GM10847 (cell line): ENCODE measurements around the gene FAM149B1.

Source experiments
- POLR2A ChIP-seq: IDR thresholded peaks from 2 replicates; pipeline ENCODE4 v1.6.1; 2011; ENCODE audit not compliant: insufficient read length; ENCODE audit errors: extremely low read depth

The FAM149B1 gene

DNA sequence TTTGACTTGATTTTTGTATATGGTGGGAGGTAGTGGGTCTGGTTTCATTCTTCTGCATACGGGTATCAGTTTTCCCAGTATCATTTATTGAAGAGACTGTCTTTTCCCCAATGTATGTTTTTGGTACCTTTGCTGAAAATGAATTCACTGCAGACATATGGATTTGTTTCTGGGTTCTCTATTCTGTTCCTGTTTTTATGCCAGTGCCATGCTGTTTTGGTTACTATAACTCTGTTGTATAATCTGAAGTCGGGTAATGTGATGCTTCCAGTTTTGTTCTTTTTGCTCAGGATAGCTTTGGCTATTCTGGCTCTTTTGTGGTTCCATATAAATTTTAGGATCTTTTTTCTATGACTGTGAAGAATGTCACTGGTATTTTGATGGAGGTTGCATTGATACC is 947 bp upstream of the FAM149B1 start:
- no peak for TF ChIP-seq POLR2A

DNA sequence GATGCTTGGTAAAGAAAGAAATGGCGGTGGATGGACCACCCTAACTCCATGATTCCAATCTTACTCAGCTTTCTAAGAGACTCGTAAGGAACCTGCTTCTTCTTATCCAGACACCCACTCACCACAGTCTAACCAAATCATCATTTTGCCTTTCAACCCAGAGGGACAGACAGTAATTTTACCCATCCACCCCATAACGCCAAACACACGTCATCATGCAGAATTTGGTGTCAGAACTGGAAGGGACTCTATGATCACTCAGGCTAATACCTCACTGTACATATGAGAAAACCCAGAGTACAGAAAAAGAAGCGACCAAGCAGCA is 499 bp upstream of the FAM149B1 start:
- no peak for TF ChIP-seq POLR2A

DNA sequence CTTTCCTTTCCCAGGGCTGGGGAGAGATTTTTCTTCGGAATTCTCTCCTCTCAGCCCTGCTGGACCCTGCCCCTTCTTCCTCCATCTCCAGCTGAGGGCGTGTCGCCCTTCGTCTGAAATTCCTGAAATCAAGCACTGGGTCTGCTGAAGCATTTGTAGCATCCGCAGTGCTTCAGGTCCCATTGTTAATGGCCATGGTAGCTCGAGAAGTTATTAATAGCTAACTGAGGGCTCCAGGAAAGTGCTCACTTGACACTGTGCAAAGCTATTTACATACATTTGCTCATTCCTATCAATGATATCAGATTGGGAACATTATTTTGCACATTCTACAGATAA is 515 bp downstream of the FAM149B1 start:
- TF ChIP-seq POLR2A, result no peak

DNA sequence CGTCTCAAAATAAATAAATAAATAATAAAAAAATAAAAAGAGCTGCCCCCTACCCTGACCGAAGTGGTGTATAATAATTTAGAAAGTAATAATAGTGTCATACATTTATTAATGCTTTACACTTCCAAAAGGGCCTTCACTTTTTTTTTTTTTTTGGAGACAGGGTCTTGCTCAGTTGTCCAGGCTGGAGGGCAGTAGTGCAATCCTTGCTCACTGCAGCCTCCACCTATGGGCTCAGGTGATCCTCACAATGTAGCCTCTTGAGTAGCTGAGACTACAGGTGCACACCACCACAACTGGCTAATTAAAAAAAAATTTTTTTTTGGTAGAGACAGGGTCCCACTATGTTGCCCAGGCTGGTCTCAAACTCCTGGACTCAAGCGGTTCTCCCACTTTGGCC is 1.4 kb downstream of the FAM149B1 start:
- TF ChIP-seq POLR2A, result no peak

DNA sequence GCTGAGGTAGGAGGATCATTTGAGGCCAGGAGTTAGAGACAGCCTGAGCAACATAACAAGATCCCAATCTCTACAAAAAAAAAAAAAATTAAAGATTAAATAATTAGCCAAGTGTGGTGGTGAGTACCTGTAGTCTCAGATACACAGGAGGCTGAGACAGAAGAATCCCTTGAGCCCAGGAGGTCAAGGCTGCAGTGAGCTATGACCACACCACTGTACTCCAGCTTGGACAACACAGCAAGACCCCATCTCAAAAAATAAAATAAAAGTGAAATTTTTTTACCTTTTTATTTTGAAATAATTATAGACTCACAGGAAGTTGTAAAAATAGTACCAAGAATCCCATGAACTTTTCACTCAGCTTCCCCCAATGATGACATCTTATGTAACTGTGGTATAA is 4.9 kb downstream of the FAM149B1 start:
- no peak for TF ChIP-seq POLR2A

DNA sequence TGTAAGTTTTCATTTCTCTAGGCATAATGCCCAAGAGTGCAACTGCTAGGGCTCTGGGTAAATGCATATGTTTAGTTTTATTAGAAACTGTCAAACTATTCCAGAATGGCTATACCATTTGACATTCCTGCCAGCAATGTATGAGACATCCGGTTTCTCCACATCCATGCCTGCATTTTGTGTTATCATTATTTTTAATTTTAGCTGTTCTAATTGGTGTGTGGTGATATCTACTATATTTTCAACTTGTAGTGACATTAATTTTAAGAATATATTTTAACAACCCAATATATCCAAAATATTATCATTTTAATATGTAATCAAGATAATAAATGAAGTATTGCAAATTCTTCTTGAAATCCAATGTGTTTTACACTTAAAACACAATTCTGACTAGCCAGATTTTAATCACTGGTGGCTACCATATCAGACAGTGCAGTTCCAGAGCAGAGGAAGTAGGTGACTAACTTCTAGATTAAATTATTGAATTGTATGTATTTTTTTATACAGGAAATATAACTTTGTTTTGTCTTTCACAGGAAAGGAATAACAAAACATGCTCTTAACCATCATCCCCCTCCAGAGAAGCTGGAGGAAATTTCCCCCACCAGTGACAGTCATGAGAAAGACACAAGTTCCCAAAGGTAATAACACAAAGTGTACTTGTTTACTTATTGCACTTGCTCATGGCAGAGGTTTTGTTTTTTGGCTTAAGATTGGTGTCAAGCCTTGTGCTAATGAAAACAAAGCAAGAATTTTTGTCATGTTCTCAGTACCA is 6.4 kb downstream of the FAM149B1 start:
- TF ChIP-seq POLR2A, result no peak

DNA sequence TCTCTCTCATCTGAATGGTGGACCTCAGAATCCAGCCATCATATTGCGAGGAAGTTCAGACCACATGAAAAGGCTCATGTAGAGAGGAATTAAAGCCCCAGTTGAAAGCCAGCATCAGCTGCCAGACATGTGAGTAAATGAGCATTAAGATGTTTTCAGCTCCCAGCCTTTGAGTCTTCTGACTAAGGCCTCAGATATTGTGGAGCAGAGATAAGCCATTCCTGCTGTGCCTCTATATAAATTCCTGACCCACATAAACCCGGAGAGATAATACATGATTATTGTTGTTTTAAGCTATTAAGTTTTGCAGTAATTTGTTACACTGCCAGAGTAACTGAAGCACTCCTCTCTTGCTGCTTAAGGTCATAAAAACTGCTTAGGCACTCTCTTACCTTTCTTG is 14.6 kb downstream of the FAM149B1 start:
- TF ChIP-seq POLR2A, result no peak

DNA sequence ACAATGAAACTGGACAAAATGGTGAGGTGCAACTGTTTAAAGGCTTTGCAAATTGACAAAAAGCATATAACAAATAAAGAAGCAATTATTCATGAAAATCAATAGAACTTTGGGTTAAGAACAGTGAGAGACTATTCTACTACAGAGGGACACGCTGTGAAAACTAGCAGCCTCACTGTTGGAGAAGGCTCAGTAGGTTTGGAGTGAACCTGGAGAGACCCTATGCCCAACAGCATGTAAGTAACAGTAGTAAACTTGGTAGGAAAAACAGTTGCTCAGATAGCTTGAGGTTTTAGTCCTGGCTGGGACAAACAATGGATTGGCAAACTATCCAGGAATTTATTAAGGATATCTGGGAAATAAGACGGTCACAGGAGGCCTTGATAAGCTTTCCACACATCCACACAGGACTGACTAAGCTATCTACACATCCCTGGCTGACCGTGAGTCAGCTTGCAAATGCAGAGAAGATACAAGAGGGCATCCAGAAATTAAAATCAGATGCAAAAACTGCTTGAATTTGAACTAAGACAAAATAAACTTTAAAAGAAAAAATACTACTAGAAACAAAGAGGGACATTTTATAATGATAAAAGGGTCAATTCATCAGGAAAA is 15.9 kb downstream of the FAM149B1 start:
- TF ChIP-seq POLR2A, result no peak

DNA sequence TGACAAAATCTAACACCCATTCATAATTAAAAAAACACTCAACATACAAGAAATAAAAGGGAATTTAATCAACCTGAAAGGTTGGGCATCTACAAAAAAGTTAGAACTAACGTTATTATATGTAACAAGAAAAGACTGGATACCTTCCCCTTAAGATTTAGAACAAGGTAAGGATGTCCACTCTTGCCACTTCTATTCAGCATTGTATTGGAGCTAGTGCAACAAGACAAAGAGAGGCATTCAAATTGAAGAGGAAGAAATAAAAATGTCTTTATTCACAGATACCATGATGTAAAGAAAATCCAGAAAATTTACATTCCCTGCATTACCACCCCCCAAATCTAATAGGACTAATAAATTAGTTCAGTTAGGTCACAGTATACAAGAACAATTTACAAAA is 18.3 kb downstream of the FAM149B1 start:
- no peak for TF ChIP-seq POLR2A

DNA sequence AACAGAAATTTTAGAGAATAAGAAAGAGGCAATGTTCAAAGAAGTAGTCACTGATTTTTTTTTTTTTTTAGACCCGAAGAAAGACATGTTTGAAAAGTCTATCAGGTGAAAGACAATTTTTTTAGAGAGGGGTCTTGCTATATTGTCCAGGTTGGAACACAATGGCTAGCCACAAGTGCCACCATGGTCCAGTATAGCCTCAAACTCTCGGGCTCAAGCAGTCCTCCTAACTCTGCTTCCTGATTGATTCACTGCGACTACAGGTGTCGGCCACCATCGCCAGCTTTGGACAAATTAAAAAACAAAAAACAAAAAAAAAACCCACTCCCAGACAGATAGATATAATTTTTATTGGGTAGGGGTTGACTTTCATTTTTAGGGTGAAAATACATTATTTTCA is 22.3 kb downstream of the FAM149B1 start:
- no peak for TF ChIP-seq POLR2A

DNA sequence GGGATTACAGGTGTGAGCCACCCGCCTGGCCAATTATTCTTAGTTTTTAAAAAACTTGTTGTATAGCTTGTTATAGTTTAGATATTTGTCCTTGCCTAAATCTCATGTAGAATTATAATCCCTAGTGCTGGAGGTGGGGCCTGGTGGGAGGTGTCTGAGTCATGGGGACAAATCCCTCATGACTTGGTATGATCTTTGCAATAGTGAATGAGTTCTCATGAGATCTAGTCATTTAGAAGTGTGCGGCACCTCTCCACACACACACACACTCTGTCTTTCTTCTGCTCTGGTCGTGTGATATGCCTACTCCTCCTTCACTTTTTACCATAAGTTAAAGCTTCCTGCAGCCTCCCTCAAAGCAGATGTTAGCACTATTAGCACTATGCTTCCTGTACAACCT is 37.2 kb downstream of the FAM149B1 start:
- TF ChIP-seq POLR2A, result no peak

DNA sequence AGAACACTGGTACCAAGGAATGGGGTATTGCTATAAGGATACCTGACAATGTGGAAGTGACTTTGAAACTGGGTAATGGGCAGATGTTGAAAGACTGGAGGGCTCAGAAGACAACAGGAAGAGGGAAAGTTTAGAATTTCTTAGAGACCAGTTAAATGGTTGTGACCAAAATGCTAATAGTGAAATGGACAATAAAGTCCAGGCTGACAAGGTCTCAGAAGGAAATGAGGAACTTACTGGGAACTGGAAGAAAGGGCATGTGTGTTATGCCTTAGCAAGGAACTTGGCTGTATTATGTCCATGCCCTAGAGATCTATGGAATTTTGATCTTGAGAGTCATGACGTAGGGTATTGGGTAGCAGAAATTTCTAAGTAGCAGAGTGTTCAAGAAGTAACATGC is 38.0 kb downstream of the FAM149B1 start:
- no peak for TF ChIP-seq POLR2A

DNA sequence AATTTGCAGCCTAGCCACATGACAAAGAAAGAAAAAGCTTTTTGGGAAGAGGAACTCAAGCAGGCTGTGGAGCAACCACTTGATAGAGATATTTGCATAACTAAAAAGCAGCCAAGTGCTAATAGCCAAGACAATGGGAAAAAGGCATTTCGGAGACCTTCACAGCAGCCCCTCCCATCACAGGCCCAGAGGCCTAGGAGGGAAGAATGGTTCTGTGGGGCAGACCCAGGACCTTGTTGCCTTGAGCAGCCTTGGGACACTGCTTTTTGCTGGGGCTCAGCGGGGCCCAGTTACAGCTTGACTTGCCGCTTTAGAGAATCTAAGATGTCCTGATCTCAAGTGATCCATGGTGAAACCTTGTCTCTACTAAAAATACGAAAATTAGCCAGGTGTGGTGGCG is 38.5 kb downstream of the FAM149B1 start:
- no peak for TF ChIP-seq POLR2A

DNA sequence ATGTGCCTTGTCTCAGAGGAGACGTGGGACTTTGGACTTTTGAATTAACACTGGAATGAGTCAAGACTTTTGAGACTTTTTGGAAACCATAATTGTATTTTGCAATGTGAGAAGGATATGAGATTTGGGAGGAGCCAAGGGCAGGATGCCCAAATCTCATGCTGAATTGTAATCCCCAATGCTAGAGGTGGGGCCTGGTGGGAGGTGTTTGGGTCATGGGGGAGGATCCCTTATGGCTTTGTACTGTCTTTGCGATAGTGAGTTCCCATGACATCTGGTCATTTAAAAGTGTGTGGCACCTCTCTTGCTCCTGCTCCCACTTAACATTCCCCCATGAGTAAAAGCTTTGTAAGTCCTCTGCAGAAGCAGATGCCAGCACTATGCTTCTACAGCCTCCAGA is 40.0 kb downstream of the FAM149B1 start:
- TF ChIP-seq POLR2A, result no peak

DNA sequence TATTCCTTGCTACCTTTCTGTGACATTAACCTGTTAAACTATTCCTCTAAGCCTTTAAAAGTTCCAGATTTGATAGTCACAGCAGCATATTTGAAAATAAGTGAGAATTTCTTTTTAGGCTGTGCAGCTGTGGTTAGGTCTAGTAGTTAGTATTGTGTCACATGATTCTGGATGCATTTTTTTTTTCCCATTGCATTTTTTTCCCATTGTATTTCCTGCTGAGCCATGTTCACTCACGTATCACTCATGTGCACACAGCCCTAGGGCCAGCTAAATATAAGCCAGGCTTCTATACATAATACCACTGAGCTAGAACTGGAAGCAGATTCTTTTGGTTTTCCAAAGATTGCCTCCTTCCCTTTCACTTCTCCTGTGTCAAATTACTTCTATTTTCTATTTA is 41.8 kb downstream of the FAM149B1 start:
- TF ChIP-seq POLR2A, result no peak

DNA sequence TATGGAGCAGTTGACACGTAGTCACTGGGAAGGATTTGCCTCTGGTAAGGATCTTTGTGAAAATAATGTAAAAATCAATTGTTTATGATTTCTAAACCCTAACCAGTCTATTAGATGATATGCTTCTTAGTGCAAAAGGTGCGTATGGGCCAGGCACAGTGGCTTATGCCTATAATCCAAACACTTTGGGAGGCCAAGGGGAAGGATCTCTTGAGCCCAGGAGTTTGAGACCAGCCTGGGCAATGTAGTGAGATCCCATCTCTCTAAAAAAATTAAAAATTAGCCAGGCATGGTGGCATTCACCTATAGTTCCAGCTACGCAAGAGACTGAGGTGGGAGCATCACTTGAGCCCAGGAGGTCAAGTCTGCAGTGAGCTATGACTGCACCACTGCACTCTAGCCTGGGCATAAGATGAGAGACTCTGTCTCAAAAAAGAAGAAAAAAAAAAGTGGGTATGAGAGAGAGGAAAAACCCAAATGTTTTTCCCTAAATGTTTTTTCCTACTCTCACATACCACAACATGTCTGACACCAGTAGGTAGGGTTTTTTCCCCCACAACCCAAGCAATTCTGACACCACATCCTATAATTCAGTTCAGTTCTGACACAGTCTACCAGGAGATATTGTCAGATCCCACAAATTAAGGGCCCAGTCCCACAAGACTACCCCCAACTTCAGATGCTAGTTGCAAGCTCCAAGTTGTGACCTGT is 42.6 kb downstream of the FAM149B1 start:
- no peak for TF ChIP-seq POLR2A
